GM12872 (cell line): ENCODE results near the gene VPREB1.

Experiments used
- TF ChIP-seq, protein P1 (sequence below): IDR thresholded peaks from 3 replicates; pipeline ENCODE4 v1.5.1; 2011; ENCODE audit warnings: low read depth, mild to moderate bottlenecking, low read length, moderate library complexity; ENCODE audit not compliant: insufficient read depth

Gene VPREB1

DNA sequence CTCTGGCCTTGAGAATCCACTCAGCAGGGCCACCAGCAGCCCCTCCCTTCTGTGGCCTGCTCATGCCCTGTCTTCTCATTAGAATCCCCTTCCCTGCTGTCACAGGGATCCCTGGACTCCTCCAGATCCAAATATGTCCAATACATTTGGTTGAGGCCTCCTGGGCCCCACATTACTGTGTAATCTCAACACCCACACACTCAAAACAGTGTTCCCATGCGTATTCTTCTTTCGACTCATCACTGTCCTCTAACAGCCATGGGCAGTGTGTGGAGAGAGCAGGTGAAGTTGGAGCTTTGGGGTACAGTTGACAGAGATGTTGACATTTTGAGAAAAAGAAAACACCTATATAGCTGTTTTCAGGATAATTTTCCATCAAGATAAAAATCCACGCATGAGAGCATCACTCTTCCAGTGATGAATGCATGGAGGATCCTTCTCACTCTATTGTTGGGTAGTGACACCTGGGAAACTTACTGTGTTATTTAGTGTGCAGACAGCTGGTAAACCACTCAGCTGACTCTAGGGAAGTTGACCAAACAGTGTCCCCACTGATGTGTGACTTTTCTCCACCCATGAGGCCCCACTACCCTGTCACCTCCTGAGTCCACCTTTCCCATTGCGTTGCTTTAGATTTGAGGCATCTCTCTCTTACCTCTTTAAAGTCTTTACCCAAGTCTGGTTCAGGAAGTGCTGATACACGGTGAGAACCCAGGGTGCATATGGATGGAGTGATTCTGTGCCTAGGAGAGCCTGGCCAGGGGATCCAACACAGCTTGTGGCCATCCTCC lies 28.7 kb upstream of the VPREB1 start:
- TF ChIP-seq, protein P1, sequence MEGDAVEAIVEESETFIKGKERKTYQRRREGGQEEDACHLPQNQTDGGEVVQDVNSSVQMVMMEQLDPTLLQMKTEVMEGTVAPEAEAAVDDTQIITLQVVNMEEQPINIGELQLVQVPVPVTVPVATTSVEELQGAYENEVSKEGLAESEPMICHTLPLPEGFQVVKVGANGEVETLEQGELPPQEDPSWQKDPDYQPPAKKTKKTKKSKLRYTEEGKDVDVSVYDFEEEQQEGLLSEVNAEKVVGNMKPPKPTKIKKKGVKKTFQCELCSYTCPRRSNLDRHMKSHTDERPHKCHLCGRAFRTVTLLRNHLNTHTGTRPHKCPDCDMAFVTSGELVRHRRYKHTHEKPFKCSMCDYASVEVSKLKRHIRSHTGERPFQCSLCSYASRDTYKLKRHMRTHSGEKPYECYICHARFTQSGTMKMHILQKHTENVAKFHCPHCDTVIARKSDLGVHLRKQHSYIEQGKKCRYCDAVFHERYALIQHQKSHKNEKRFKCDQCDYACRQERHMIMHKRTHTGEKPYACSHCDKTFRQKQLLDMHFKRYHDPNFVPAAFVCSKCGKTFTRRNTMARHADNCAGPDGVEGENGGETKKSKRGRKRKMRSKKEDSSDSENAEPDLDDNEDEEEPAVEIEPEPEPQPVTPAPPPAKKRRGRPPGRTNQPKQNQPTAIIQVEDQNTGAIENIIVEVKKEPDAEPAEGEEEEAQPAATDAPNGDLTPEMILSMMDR: no peak

DNA sequence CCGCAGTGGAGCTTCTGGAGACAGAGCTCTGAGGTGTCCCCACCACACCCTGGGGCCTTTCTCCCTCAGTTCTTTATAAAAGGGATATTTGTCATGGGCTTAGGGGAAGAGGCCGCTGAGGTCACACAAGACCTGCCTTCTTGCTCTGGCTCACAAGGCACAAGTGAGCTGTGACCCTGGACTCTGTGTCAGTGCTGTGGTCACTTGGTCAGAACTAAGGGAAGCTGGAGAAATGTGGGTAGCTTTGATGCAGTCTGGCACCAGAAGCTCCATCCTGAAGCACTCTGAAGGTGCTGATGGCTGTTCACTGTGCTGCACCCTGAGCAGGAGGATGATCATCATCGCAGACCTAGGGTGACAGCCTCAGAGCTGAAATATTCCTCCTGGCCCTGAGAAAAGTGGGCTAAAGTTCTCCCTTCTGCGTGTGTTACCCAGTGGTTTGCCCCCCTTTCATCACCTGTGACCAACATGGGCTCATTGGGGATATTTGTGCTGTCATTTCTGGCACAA lies 28.1 kb upstream of the VPREB1 start:
- TF ChIP-seq, protein P1: no peak

DNA sequence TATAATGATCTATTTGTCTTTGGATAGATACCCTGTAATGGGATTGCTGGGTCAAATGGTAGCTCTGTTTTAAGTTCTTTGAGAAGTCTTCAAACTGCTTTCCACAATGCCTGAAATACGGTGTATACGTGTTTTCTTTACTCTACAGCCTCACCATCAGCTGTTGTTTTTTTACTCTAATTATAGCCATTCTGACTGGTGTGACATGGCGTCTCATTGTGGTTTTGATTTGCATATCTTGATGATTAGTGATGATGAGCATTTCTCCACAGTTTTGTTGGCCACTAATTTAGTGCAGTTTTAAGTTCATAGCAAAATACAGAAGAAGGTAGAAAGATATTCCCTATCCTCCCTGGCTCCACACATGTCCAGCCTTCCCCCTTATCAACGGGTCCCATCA lies 26.3 kb upstream of the VPREB1 start:
- TF ChIP-seq, protein P1: no peak

DNA sequence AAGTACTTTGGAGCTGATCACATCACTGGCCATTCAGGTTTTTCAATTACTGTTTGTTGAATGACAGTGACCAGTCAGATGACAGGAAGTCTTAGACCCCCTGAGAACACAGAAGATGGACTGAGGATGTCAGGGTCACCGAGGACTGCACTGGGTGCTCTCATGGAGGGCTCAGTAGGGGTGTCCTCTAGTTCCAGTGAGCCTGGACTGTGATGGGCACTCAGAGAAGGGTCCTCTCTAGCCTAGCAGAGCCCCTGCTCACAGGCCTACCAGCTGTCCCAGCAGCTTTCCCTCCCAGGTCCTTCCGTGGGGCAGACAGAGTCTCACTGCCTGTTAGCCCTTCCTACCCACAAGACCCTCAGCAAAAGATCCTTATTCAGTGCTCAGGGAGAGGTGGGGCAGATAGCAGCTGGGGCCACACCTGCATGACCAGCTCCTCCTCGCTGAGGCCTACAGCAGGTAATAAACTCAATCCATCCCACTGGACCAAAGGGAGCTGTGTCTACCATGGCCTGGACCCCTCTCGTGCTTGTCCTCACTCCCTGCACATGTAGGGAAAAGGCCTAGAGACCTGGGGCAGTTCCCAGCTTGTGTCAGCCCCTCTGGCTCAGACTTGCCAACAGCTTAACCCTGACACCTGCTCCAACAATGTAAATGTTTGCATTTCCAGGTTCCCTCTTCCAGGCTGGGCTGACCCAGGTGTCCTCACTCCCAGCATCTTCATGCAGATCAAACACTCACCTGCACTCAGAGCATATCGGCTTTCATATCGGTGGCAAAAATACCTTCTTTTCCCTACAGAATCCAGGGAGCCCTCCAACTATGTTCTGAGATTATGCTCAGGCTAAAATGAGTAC lies 25.2 kb upstream of the VPREB1 start:
- TF ChIP-seq, protein P1: no peak

DNA sequence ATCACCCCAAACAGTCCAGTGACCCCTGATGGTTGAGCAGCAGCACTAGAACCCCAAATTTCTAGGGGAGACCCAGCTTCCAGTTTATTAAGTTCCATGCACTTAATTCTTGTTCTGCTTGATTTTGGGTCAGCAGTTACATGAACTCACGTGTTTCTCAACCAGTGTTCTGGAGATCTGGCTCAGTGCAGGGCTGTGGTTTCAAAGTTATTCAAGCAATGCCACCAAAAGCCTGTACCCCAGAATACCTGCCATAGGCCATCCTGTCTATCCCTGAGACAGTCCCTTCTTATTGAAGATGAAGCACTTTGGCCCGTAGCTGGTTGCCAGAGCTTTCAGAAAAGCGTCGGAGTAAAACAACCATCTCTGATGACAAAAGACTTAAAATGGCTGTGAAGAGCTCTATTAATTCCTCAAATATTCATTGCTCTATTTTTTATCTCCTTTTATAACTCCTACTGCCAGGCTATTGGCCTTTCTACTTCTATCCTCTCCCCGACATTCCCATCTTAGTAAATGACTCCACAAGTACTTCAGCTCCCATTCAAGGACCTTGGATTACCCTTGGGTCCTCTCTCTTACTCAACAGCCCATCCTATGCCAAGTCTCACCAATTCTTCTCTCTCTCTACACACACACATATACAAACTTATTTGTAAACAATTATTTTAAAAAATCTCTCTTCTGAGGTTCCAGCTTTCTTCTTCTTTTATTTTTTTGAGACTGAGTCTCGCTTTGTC lies 18.0 kb upstream of the VPREB1 start:
- TF ChIP-seq, protein P1: no peak

DNA sequence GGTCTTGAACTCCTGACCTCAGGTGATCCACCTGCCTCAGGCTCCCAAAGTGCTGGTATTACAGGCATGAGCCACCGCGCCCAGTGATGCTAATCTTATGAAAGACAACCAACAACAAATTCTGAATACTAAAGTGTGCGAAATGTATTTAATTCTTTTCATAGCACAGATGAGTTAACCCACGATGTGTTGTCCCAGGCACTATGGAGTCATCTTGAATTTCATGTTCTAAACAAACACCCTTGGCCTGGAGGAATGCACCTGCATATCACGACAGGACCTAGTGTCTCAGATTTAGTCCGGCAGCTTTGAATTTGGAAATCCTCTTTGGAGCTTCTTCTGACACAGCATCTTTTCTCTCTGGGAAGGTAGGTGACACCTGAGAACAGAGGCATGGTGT lies 16.2 kb upstream of the VPREB1 start:
- TF ChIP-seq, protein P1: no peak

DNA sequence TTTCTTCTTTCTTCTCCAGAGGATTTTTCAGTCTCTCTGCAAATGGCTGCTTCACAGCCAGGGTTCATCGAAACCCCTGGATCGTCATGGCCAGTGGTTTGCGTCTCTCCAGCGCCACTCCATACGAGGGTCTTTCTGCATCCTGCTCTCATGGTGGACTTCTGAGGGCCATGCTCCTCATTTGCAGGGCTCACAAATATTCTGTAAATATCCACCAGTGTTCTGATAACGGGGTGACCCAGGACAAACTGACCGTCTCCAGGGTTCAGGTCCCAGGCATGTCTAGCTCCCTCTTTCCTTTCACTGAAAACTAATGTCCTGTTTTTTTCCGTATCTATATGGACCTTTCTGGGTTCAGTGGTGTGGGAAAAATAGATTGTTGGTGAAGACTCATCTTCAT lies 15.7 kb upstream of the VPREB1 start:
- TF ChIP-seq, protein P1: no peak
